HCT116 (cell line): ENCODE data around the gene ALKBH4. TPM values are rescaled to one million over a fixed set of nuclear protein-coding genes. Genes with fewer than 3 reads are reported as not detected.

Experiments
- ATAC-seq: fragments of 200-7000 bp; cut with Tn5 transposase; 2 replicates; pipeline ENCODE4 v1.9.1; 2020; ENCODE audit warnings: mild to moderate bottlenecking, moderate library complexity
- BruUV-seq: library from RNA; stranded (reverse); fragments of 400-500 nt; replicated peaks from 2 replicates; lab custom pipeline; 2021; lab: Mats Ljungman, UMichigan
- CTCF ChIA-PET: fragments of 300-600 bp; sonication (Branson Sonifier 250); formaldehyde crosslinking; loops from one replicate; lab custom pipeline; 2021; ENCODE audit warnings: antibody characterized with exemption; lab: Charles Lee
- POLR2A ChIA-PET: fragments of 300-600, 350-600 bp; sonication (Branson Sonifier 250); formaldehyde crosslinking; loops from one replicate; lab custom pipeline; 2021; ENCODE audit warnings: antibody characterized with exemption; lab: Charles Lee
- RAD21 ChIA-PET, 2 experiments: fragments of 300-600 bp; sonication (Branson Sonifier 250); formaldehyde crosslinking; loops; one replicate each; lab custom pipeline; 2023; ENCODE audit warnings: low total read pairs in 2 of 2; ENCODE audit not compliant: uncharacterized antibody in 2 of 2, unreplicated experiment in 2 of 2, low non-redundant PET in 1 of 2; lab: Charles Lee
- DNase-seq: peaks from one replicate; pipeline ENCODE4 v3.0.0-alpha.2; 2010; ENCODE audit warnings: low read depth, low spot score
- H2AFZ ChIP-seq: fragments of 200-600 bp; shearing (Covaris generic), sonication (generic); 2 replicates; pipeline ENCODE4 v1.6.1; 2017; ENCODE audit warnings: low read depth, mixed run types, mixed read lengths, antibody characterized with exemption, low read length; ENCODE audit not compliant: poor library complexity, severe bottlenecking
- H3K27ac ChIP-seq: 2 replicates; pipeline ENCODE4 v1.5.1; 2012; ENCODE audit warnings: low read depth, low read length
- H3K27me3 ChIP-seq: fragments of 200-600 bp; sonication (generic); 2 replicates; pipeline ENCODE4 v1.6.1; 2016; ENCODE audit warnings: mixed run types, low read length, mixed read lengths; ENCODE audit not compliant: insufficient read depth
- H3K36me3 ChIP-seq, 2 experiments: fragments of 200-500 bp in 1 of 2; fragments of 200-600 bp in 1 of 2; sonication (Bioruptor generic) in 1 of 2; sonication (generic) in 1 of 2; 2 replicates each; pipeline versions ENCODE4 v1.5.1 to v1.6.1; 2014 to 2016; ENCODE audit warnings: low read length in 2 of 2, inconsistent platforms in 1 of 2, mixed read lengths in 1 of 2, mixed run types in 1 of 2; ENCODE audit not compliant: insufficient read depth in 2 of 2, control insufficient read depth in 1 of 2
- H3K4me1 ChIP-seq, 2 experiments: fragments of 200-600 bp in 1 of 2; sonication (generic) in 1 of 2; 2 replicates each; pipeline versions ENCODE4 v1.5.1 to v1.6.1; 2012 to 2017; ENCODE audit warnings: low read length in 2 of 2, inconsistent platforms in 1 of 2, mild to moderate bottlenecking in 1 of 2, mixed read lengths in 1 of 2, mixed run types in 1 of 2, moderate library complexity in 1 of 2; ENCODE audit not compliant: insufficient read depth in 2 of 2, control insufficient read depth in 1 of 2
- H3K4me2 ChIP-seq: fragments of 200-600 bp; sonication (generic); 2 replicates; pipeline ENCODE4 v1.6.1; 2017; ENCODE audit warnings: mixed run types, low read length, mixed read lengths
- H3K4me3 ChIP-seq, 2 experiments: fragments of 200-600 bp in 1 of 2; sonication (generic) in 1 of 2; replicated peaks in 1 of 2; 2 replicates each; pipeline ENCODE4 v1.5.1; 2011 to 2016; ENCODE audit warnings: low read length in 2 of 2, control low read depth in 1 of 2, low read depth in 1 of 2, mild to moderate bottlenecking in 1 of 2, mixed read lengths in 1 of 2, mixed run types in 1 of 2
- H3K79me2 ChIP-seq: fragments of 200-600 bp; sonication (generic); 2 replicates; pipeline ENCODE4 v1.6.1; 2017; ENCODE audit warnings: mild to moderate bottlenecking, mixed run types, low read length, moderate library complexity, mixed read lengths; ENCODE audit not compliant: insufficient read depth
- H3K9ac ChIP-seq: fragments of 200-600 bp; sonication (generic); 2 replicates; pipeline ENCODE4 v1.6.1; 2016; ENCODE audit warnings: low read length, mixed read lengths
- H3K9me2 ChIP-seq: fragments of 200-600 bp; sonication (generic), shearing (Covaris generic); 2 replicates; pipeline ENCODE4 v1.6.1; 2017; ENCODE audit warnings: mixed run types, mild to moderate bottlenecking, moderate library complexity; ENCODE audit not compliant: insufficient read depth
- H3K9me3 ChIP-seq, 2 experiments: fragments of 200-500 bp in 1 of 2; fragments of 200-600 bp in 1 of 2; sonication (Bioruptor generic) in 1 of 2; sonication (generic) in 1 of 2; 2 replicates each; pipeline ENCODE4 v1.6.1; 2014 to 2017; ENCODE audit warnings: low read length in 2 of 2, mixed read lengths in 2 of 2, inconsistent platforms in 1 of 2, low read depth in 1 of 2, mild to moderate bottlenecking in 1 of 2, mixed run types in 1 of 2, moderate library complexity in 1 of 2; ENCODE audit not compliant: control insufficient read depth in 1 of 2, insufficient read depth in 1 of 2
- H4K20me1 ChIP-seq: fragments of 200-600 bp; sonication (generic), shearing (Covaris generic); 2 replicates; pipeline ENCODE4 v1.6.1; 2017; ENCODE audit warnings: mixed run types, mild to moderate bottlenecking, moderate library complexity; ENCODE audit not compliant: insufficient read depth
- CBX3 ChIP-seq: IDR thresholded peaks from 2 replicates; pipeline ENCODE4 v1.6.1; 2012; ENCODE audit warnings: low read depth
- CEBPB ChIP-seq: IDR thresholded peaks from 2 replicates; pipeline ENCODE4 v1.6.1; 2012; ENCODE audit warnings: low read depth
- EGR1 ChIP-seq: IDR thresholded peaks from 2 replicates; pipeline ENCODE4 v1.6.1; 2012; ENCODE audit warnings: low read depth
- ELF1 ChIP-seq: IDR thresholded peaks from 2 replicates; pipeline ENCODE4 v1.6.1; 2012; ENCODE audit warnings: low read depth, borderline replicate concordance
- EZH2phosphoT487 ChIP-seq: fragments of 200-600 bp; IDR thresholded peaks from 2 replicates; pipeline ENCODE4 v1.6.1; 2018; ENCODE audit warnings: antibody characterized with exemption, borderline replicate concordance
- FOSL1 ChIP-seq: IDR thresholded peaks from 2 replicates; pipeline ENCODE4 v1.6.1; 2012; ENCODE audit warnings: low read depth
- JUND ChIP-seq: IDR thresholded peaks from 2 replicates; pipeline ENCODE4 v1.6.1; 2012
- POLR2AphosphoS5 ChIP-seq: IDR thresholded peaks from 2 replicates; pipeline ENCODE4 v1.6.1; 2011; ENCODE audit warnings: mild to moderate bottlenecking, low read depth, low read length, moderate library complexity
- RAD21 ChIP-seq: IDR thresholded peaks from 2 replicates; pipeline ENCODE4 v1.6.1; 2012; ENCODE audit warnings: low read depth, mild to moderate bottlenecking
- SIN3A ChIP-seq: IDR thresholded peaks from 2 replicates; pipeline ENCODE4 v1.6.1; 2012; ENCODE audit warnings: low read depth
- SP1 ChIP-seq: IDR thresholded peaks from 2 replicates; pipeline ENCODE4 v1.6.1; 2012; ENCODE audit warnings: low read depth
- SRF ChIP-seq: IDR thresholded peaks from 2 replicates; pipeline ENCODE4 v1.6.1; 2012; ENCODE audit warnings: low read depth
- TCF7L2 ChIP-seq: IDR thresholded peaks from 2 replicates; pipeline ENCODE4 v1.7.0; 2011; ENCODE audit warnings: borderline replicate concordance, inconsistent platforms; ENCODE audit not compliant: insufficient read depth, insufficient read length; ENCODE audit errors: extremely low read depth
- ZFX ChIP-seq: fragments of 450-650 bp; IDR thresholded peaks from 2 replicates; pipeline ENCODE4 v1.6.1; 2017
- intact Hi-C: fragments of 100-400 bp; cut with micrococcal nuclease; formaldehyde crosslinking; loops from 2 replicates; pipeline ENCODE4 v1.10.0; 2022
- total RNA-seq: library from RNA; stranded (reverse); gene quantifications from one replicate; pipeline ENCODE4 v1.2.1, GENCODE V29; 2021; ENCODE audit not compliant: unreplicated experiment
- TF ChIP-seq, protein P1 (sequence below), 3 experiments: fragments of 200-600 bp in 1 of 3; sonication (generic) in 1 of 3; IDR thresholded peaks in 2 of 3; conservative IDR thresholded peaks in 1 of 3; 2 replicates each; pipeline ENCODE4 v1.5.1; 2012 to 2017; ENCODE audit warnings: low read depth in 2 of 3, low read length in 2 of 3, antibody characterized with exemption in 1 of 3, borderline replicate concordance in 1 of 3, control low read depth in 1 of 3, mild to moderate bottlenecking in 1 of 3, mixed read lengths in 1 of 3, mixed run types in 1 of 3, moderate library complexity in 1 of 3; ENCODE audit not compliant: insufficient read depth in 1 of 3
- TF ChIP-seq, protein P2 (sequence below): IDR thresholded peaks from 2 replicates; pipeline ENCODE4 v1.6.1; 2012; ENCODE audit warnings: low read depth
- TF ChIP-seq, protein P3 (sequence below): IDR thresholded peaks from 2 replicates; pipeline ENCODE4 v1.6.1; 2012

Gene ALKBH4
- total RNA-seq, 1 experiment from 2014 or later, result 14.9 TPM

DNA sequence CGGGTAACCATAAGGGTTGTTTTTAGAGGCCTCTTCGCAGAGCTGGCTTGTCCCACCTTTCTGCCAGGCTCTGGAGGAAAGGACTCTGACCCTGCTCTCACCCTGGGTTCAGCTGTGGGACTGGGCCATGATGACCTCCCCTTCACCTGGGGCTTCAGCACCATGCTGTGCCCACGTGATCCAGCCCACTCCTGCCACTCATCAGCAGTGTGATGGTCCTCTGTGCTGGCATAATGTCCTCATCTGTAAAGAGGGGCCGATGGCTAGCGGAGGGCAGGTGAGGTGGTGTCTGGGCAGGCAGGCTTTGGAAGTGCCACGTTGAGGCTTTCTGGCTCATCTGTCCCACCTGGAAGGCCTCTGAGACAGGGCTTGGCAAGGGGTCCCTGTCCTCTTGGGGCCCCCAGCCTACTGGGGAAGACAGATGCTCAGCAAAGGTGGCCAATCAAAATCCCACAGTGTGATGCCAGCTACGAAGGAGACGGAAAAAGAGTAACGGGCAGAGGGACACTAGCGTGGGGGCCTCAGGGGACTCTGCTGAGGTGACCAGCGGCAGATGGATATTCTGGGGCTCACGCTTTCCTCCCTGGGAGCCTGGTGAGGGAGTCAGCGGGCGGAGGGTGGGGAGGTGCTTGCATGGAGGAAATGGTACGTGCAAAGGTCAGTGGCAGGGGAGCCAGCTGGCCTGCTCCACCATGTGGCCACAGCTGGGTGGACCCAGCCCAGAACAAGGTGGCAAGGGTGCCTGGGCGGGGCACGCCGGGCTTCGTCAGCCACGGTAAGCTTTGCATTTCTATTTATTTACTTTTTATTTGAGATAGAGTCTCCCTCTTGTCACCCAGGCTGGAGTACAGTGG lies 5.5 kb upstream of the ALKBH4 start:
- Histone ChIP-seq H3K9me3 (no peaks in the 10 kb centered on the region), H4K20me1 (no peaks in the 10 kb centered on the region), H3K9me2 (no peaks in the 10 kb centered on the region), H3K4me2 (no peak overlapping the region), H3K27me3 (no peaks in the 10 kb centered on the region), H3K4me3 (no peak overlapping the region), H2AFZ (no peak overlapping the region), H3K36me3 (no peaks in the 10 kb centered on the region; a peak in 2 of 4 replicates), H3K9ac (no peak overlapping the region), H3K79me2 (peaks cover 7% of the 10 kb centered on the region; the same call in 1 of the 2 replicates), H3K4me1 (peaks cover 2 to 9% of the 10 kb centered on the region in 2 experiments; a peak in 2 of 4 replicates), H3K27ac (no peak overlapping the region; the same call in 1 of the 2 replicates)
- POLR2A ChIA-PET, result no interaction called here
- ATAC-seq (no peak), DNase-seq (no peak)
- BruUV-seq, result no TSS peak
- no peak for TF ChIP-seq ELF1
- TF ChIP-seq CEBPB, result no peak
- no peak for TF ChIP-seq EZH2phosphoT487
- no peak for TF ChIP-seq SIN3A
- no peak for TF ChIP-seq POLR2AphosphoS5
- TF ChIP-seq RAD21, result no peak
- TF ChIP-seq, protein P1, sequence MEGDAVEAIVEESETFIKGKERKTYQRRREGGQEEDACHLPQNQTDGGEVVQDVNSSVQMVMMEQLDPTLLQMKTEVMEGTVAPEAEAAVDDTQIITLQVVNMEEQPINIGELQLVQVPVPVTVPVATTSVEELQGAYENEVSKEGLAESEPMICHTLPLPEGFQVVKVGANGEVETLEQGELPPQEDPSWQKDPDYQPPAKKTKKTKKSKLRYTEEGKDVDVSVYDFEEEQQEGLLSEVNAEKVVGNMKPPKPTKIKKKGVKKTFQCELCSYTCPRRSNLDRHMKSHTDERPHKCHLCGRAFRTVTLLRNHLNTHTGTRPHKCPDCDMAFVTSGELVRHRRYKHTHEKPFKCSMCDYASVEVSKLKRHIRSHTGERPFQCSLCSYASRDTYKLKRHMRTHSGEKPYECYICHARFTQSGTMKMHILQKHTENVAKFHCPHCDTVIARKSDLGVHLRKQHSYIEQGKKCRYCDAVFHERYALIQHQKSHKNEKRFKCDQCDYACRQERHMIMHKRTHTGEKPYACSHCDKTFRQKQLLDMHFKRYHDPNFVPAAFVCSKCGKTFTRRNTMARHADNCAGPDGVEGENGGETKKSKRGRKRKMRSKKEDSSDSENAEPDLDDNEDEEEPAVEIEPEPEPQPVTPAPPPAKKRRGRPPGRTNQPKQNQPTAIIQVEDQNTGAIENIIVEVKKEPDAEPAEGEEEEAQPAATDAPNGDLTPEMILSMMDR (IDR thresholded peaks at IDR 0.05 in 2 of 3, conservative IDR thresholded peaks at IDR 0.05 in 1 of 3; ENCODE audit: borderline replicate concordance in 1 of 3, insufficient read depth in 1 of 3, low read depth in 2 of 3, low read length in 2 of 3), result no peak
- TF ChIP-seq FOSL1, result no peak
- no peak for TF ChIP-seq TCF7L2
- TF ChIP-seq JUND, result no peak
- no peak for TF ChIP-seq EGR1
- no peak for TF ChIP-seq CBX3
- TF ChIP-seq, protein P2, sequence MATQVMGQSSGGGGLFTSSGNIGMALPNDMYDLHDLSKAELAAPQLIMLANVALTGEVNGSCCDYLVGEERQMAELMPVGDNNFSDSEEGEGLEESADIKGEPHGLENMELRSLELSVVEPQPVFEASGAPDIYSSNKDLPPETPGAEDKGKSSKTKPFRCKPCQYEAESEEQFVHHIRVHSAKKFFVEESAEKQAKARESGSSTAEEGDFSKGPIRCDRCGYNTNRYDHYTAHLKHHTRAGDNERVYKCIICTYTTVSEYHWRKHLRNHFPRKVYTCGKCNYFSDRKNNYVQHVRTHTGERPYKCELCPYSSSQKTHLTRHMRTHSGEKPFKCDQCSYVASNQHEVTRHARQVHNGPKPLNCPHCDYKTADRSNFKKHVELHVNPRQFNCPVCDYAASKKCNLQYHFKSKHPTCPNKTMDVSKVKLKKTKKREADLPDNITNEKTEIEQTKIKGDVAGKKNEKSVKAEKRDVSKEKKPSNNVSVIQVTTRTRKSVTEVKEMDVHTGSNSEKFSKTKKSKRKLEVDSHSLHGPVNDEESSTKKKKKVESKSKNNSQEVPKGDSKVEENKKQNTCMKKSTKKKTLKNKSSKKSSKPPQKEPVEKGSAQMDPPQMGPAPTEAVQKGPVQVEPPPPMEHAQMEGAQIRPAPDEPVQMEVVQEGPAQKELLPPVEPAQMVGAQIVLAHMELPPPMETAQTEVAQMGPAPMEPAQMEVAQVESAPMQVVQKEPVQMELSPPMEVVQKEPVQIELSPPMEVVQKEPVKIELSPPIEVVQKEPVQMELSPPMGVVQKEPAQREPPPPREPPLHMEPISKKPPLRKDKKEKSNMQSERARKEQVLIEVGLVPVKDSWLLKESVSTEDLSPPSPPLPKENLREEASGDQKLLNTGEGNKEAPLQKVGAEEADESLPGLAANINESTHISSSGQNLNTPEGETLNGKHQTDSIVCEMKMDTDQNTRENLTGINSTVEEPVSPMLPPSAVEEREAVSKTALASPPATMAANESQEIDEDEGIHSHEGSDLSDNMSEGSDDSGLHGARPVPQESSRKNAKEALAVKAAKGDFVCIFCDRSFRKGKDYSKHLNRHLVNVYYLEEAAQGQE, result no peak
- no peak for TF ChIP-seq SP1
- TF ChIP-seq SRF, result no peak
- TF ChIP-seq, protein P3, sequence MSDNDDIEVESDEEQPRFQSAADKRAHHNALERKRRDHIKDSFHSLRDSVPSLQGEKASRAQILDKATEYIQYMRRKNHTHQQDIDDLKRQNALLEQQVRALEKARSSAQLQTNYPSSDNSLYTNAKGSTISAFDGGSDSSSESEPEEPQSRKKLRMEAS, result no peak
- TF ChIP-seq ZFX, result no peak
- intact Hi-C loops, result no loop called here
- RAD21 ChIA-PET, result no interaction called here
- CTCF ChIA-PET, result no interaction called here
